B cell (primary cell): Measurements from ENCODE around the gene KCNK4. TPM values are rescaled to one million over a fixed set of nuclear protein-coding genes. Genes with fewer than 3 reads are reported as not detected.

ENCODE experiments used
- ATAC-seq: fragments of 200-7000 bp; cut with Tn5 transposase; one replicate; pipeline ENCODE4 v1.10.0; 2021; ENCODE audit warnings: low read depth, mild to moderate bottlenecking, moderate number of reproducible peaks, moderate library complexity
- CTCF ChIA-PET: fragments of 350-600 bp; sonication (Branson Sonifier 250); formaldehyde crosslinking; loops from one replicate; lab custom pipeline; 2021; ENCODE audit warnings: antibody characterized with exemption, inconsistent platforms; lab: Charles Lee
- POLR2A ChIA-PET: fragments of 350-600 bp; sonication (Branson Sonifier 250); formaldehyde crosslinking; loops from one replicate; lab custom pipeline; 2021; ENCODE audit warnings: antibody characterized with exemption; lab: Charles Lee
- DNase-seq: peaks from one replicate; pipeline ENCODE4 v3.0.0; 2013
- H2AFZ ChIP-seq: 2 replicates; pipeline ENCODE4 v1.6.1; 2012; ENCODE audit warnings: mild to moderate bottlenecking, low read depth, low read length; ENCODE audit not compliant: insufficient read depth, poor library complexity, severe bottlenecking
- H3K27ac ChIP-seq, 2 donors: 1 replicate in 1 of 2; 2 replicates in 1 of 2; pipeline ENCODE4 v1.5.1; 2012 to 2013; ENCODE audit warnings: low read length in 2 of 2, mild to moderate bottlenecking in 2 of 2, moderate library complexity in 1 of 2
- H3K27me3 ChIP-seq, 4 experiments: fragments of 200-600 bp in 1 of 4; sonication (generic) in 1 of 4; replicated peaks in 1 of 4; 1 replicate in 2 of 4; 2 replicates in 2 of 4; pipeline versions ENCODE4 v1.6.1 to v1.7.0; 2013 to 2016; ENCODE audit warnings: low read length in 3 of 4, mild to moderate bottlenecking in 2 of 4, mixed read lengths in 1 of 4, moderate library complexity in 1 of 4; ENCODE audit not compliant: insufficient read depth in 4 of 4, control insufficient read depth in 3 of 4; ENCODE audit errors: control extremely low read depth in 1 of 4
- H3K36me3 ChIP-seq, 2 experiments: replicated peaks in 1 of 2; 1 replicate in 1 of 2; 2 replicates in 1 of 2; pipeline versions ENCODE4 v1.6.1 to v1.7.1; 2013; ENCODE audit warnings: low read length in 1 of 2; ENCODE audit not compliant: insufficient read depth in 2 of 2, control insufficient read depth in 1 of 2; ENCODE audit errors: control extremely low read depth in 1 of 2, extremely low read depth in 1 of 2
- H3K4me1 ChIP-seq, 2 donors: fragments of 200-600 bp in 1 of 2; sonication (generic) in 1 of 2; 1 replicate in 1 of 2; 2 replicates in 1 of 2; pipeline versions ENCODE4 v1.5.1 to v1.6.1; 2013 to 2017; ENCODE audit warnings: low read length in 2 of 2; ENCODE audit not compliant: control insufficient read depth in 2 of 2, insufficient read depth in 2 of 2
- H3K4me2 ChIP-seq: replicated peaks from 2 replicates; pipeline ENCODE3; 2012; ENCODE audit warnings: mild to moderate bottlenecking, low read depth, low read length; ENCODE audit not compliant: poor library complexity, severe bottlenecking
- H3K4me3 ChIP-seq, 5 experiments: fragments of 200-600 bp in 1 of 5; sonication (generic) in 1 of 5; 1 replicate in 3 of 5; 2 replicates in 2 of 5; pipeline versions ENCODE4 v1.5.1 to v1.7.0; 2011 to 2016; ENCODE audit warnings: low read length in 4 of 5, mild to moderate bottlenecking in 4 of 5, low read depth in 2 of 5, control low read depth in 1 of 5, moderate library complexity in 1 of 5; ENCODE audit not compliant: insufficient read depth in 1 of 5; ENCODE audit errors: control extremely low read depth in 1 of 5, extremely low read depth in 1 of 5
- H3K79me2 ChIP-seq: fragments of 200-600 bp; sonication (generic); one replicate; pipeline ENCODE4 v1.6.0; 2016; ENCODE audit warnings: low read length; ENCODE audit not compliant: control insufficient read depth, insufficient read depth
- H3K9ac ChIP-seq: fragments of 200-600 bp; sonication (generic); 2 replicates; pipeline ENCODE4 v1.6.1; 2017; ENCODE audit warnings: mild to moderate bottlenecking, low read length, moderate library complexity
- H3K9me3 ChIP-seq, 3 donors: one replicate each; pipeline versions ENCODE4 v1.6.1 to v1.7.1; 2013; ENCODE audit warnings: low read length in 2 of 3; ENCODE audit not compliant: control insufficient read depth in 2 of 3, insufficient read depth in 1 of 3; ENCODE audit errors: control extremely low read depth in 1 of 3
- H4K20me1 ChIP-seq: 2 replicates; pipeline ENCODE4 v1.6.0; 2012; ENCODE audit warnings: mild to moderate bottlenecking, low read length; ENCODE audit not compliant: insufficient read depth, control insufficient read depth, poor library complexity, severe bottlenecking
- H3K27ac Mint-ChIP-seq: one replicate; pipeline ENCODE4 v1.8.0; 2021; ENCODE audit warnings: mixed read lengths
- H3K27me3 Mint-ChIP-seq: one replicate; pipeline ENCODE4 v1.8.0; 2021; ENCODE audit warnings: mixed read lengths
- H3K4me1 Mint-ChIP-seq: one replicate; pipeline ENCODE4 v1.8.0; 2021; ENCODE audit warnings: mixed read lengths
- H3K4me3 Mint-ChIP-seq: one replicate; pipeline ENCODE4 v1.8.0; 2021; ENCODE audit warnings: mixed read lengths
- H3K9me3 Mint-ChIP-seq: one replicate; pipeline ENCODE4 v1.8.0; 2022; ENCODE audit warnings: mixed read lengths; ENCODE audit not compliant: insufficient read depth
- CTCF ChIP-seq: fragments of 200-600 bp; IDR thresholded peaks from one replicate; pipeline ENCODE4 v1.8.0; 2022; ENCODE audit warnings: antibody characterized with exemption, mild to moderate bottlenecking
- EZH2 ChIP-seq: IDR thresholded peaks from 2 replicates; pipeline ENCODE4 v1.6.1; 2012; ENCODE audit warnings: borderline replicate concordance, low read depth, mild to moderate bottlenecking, moderate library complexity, low read length; ENCODE audit not compliant: insufficient read depth, poor library complexity, severe bottlenecking
- WGBS: methylation state at CpG from one replicate; pipeline ENCODE4 v1.1.5; 2013; ENCODE audit warnings: missing lambda C conversion rate; ENCODE audit not compliant: insufficient coverage; 5-methylcytosine and 5-hydroxymethylcytosine counted together
- intact Hi-C: fragments of 100-400 bp; cut with micrococcal nuclease; formaldehyde crosslinking; loops from one replicate; pipeline ENCODE4 v1.10.0; 2022
- polyA plus RNA-seq: library from polyadenylated mRNA; depleted of rRNA; stranded (reverse); fragments of >200 nt; gene quantifications from 2 replicates; pipeline ENCODE4 v1.2.3, GENCODE V29; 2012
- total RNA-seq, 2 donors: library from RNA; stranded (reverse); fragments of 120-200 nt in 1 of 2; gene quantifications; 1 replicate in 1 of 2; 2 replicates in 1 of 2; pipeline versions ENCODE4 v1.2.3 to v1.2.4, GENCODE V29; 2013 to 2022

KCNK4 gene
- total and polyA plus RNA-seq, 2 donors (not counting 1 experiment from before 2014, with no cell fraction given), result 0.32 TPM; not detected in 1

GRCh38 chr11:64241491-64242374 lies 49.4 kb upstream of the KCNK4 start:
- peak overlapping the region; percentile 97 for H3K27ac Mint-ChIP-seq
- H3K27me3 Mint-ChIP-seq, result no peaks in the 10 kb centered on the region
- Histone ChIP-seq H2AFZ (peak overlapping the region; percentile 73), H3K9ac (peak overlapping the region; percentile 81), H3K36me3 (peaks cover 0 to 32% of the 10 kb centered on the region in 2 experiments), H3K9me3 (no peaks in the 10 kb centered on the region), H3K27ac (peak overlapping the region; percentile 98), H3K4me2 (peak overlapping the region; percentile 99), H3K79me2 (peaks cover 9% of the 10 kb centered on the region), H3K4me1 (peaks cover 28 to 64% of the 10 kb centered on the region in 2 donors), H3K4me3 (peak overlapping the region in 4 of 5 experiments; percentile 76 to 91 (median 83)), H3K27me3 (no peaks in the 10 kb centered on the region), H4K20me1 (peaks cover 7% of the 10 kb centered on the region)
- ATAC-seq, result no peak
- CTCF ChIA-PET, result interaction anchor here (1.0 to 1.9 kb wide), 8 partner anchors 9 to 76 kb away, joined by 3 to 16 read pairs (median 6); partner anchors contain the start of genes ESRRA, FERMT3, NUDT22 and PRDX5
- no peak for DNase-seq
- H3K9me3 Mint-ChIP-seq, result no peaks in the 10 kb centered on the region
- no peak for TF ChIP-seq CTCF
- no peak for TF ChIP-seq EZH2
- POLR2A ChIA-PET, result interaction anchor here (0.8 to 1.4 kb wide), 14 partner anchors 8 to 76 kb away, joined by 3 to 11 read pairs (median 5); partner anchors contain the start of genes DNAJC4, ESRRA, GPR137 and NUDT22
- peaks cover 65% of the 10 kb centered on the region for H3K4me1 Mint-ChIP-seq
- under 1% methylated on average over 60 of the region's 63 CpGs for WGBS
- intact Hi-C loops, result loop anchor here (1.0 to 2.0 kb wide), 6 partner anchors 11 to 64 kb away; partner anchors contain the start of genes BAD, DNAJC4, ESRRA and FERMT3
- peak overlapping the region; percentile 91 for H3K4me3 Mint-ChIP-seq
